Cerebellar cortex (tissue), 1 donor: Measurements from ENCODE around the gene NLGN4X.

Experiments
- DNase-seq: peaks from one replicate; pipeline ENCODE4 v3.0.0-alpha.2; 2015; ENCODE audit warnings: low spot score

Gene NLGN4X

DNA sequence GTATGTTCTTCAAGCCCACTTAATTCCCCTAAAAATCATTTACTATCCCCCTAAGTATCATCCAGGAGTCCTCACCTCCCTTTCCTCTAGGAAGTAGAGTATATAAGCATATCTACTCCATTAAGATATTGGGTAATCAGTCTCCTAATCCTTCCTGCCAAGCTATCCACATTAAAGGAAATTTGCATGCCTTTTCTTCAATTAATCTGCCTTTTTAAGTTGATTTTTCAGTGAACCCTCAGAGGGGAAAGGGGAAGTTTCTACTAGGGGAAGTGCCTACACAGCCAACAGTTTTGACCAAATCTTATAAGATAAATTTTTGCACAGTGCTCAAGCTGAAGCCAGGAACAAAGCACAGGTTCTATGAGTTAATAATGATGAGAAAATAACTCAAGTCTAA, 222.8 kb downstream of the NLGN4X start:
- DNase-seq = no peak

DNA sequence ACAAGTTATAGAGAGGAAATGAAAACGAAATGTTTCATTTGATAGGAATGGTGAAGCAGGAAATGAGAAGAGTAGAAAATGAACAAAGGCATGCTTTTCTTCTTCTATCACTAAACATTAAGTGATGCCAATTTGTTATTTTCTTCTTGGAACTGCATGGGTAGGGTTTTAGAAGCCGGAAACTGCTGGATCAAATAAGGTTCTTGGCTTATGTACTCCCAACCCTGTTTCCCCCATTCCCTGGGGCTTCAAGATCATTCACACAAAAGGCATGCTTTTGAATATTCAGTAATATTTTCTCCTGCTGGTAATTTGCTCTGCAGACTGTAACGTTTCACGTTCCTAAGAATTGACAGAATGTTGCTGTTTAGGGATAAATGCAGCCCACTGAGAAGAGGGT, 224.1 kb downstream of the NLGN4X start:
- DNase-seq = no peak

DNA sequence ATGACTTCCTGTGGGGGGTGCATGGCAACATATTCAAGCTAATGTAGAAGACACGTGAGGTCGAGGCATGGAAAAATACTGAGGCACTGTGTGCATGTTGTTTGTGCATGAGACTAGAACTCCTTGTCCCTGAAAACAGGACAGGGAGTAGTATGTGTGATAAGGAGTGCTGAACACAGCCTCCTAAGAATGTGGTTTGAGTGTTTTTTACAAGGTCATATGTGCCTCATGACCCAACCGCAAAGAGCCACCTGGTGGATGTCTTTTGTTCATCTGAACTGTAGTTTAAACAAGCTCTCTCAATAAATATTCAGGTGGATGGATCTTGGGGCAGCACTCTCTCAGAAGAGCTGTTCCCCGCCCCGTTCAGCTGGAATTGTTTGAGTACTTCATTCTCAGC, 226.6 kb downstream of the NLGN4X start:
- peak; percentile 16 for DNase-seq

DNA sequence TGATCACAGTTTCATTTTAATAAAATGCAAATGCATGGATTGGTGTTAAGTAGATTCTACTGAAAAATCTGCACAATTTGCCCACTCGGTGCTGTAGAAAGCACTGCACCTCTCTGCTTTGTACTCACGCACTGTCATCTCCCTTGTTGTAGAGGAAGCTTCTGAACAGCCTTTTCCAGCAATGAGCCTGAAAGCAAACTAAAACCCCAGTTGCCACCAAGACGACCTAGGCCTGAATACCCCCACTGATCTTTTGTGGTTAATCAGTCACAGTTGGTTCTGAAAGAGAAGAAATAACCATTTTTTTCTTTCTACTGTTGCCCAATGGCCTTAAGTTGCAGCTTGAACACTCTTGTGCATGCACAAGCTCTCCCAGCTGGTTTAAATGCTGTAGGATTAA, 229.8 kb downstream of the NLGN4X start:
- no peak for DNase-seq

DNA sequence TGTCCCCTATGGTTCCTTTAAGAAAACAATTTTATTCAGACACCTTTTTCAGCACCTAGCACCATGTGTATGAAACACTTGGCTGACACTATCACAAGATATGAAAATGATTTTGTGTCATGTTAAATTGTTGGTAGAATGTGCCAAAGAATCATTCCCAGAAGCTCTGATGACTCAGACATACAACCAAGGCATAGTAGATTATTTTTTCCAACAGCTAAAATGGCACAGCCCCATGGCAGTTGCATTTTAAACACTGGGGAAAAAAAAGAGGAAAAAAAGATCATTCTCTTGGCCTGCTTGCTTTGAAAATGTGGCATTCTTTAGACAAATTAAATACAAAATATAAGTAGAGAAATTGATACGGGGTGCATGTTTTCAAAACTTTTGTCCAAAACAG, 230.2 kb downstream of the NLGN4X start:
- no peak for DNase-seq

DNA sequence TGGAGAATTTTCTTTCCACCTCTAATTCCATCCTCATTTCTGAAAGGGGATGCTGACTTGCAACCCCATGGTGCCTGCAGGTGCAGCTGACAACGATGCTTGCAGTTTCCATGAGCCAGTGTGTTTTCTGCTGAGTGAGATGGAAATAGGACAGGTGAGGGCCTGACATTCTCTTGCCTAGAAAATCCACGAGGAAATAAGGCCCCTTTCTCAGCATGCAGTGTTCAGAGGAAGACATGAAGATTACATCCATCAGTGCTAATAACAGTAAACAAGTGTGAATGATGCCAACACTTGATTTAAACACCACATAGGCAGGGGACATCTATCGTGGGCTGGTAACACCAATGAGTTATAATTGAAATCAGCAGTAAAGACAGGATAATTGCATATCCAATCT, 237.3 kb downstream of the NLGN4X start:
- DNase-seq = no peak

DNA sequence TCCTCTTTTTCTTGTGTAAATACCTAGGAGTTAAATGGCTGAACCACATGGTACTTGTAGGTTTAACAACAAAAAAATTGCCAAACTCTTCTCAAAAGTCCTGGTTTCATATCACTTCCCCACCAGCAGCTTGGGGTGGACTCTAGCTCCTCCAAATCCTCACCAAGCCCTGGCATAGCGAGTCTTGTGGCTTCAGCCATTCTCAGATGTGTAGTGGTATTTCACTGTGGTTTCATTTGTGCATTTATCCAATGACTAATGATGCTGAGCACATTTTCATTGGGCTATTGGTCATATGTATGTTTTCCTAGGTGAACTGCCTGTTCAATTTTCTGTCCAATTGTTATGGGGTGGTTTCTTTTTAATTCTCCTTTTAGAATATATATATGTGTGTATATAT, 249.3 kb downstream of the NLGN4X start:
- DNase-seq = no peak

DNA sequence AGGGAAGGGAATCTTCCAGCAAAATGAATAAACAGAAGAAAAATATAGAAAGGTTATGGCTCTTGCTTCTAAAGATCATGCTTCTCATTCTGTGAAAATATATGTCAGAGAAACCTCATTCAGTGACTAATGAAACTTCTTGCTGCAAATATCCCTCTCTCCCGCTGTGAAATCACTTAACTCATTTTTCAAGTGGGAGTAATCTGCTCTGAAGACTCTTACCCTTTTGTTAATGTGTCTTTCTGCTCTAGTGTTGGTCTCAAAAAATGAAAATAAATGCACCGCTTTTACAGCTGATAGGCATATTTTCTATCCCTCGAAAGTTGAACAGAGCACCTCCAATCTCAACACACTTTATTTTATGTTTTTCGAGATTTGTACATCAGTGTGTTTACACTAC, 252.3 kb downstream of the NLGN4X start:
- no peak for DNase-seq

DNA sequence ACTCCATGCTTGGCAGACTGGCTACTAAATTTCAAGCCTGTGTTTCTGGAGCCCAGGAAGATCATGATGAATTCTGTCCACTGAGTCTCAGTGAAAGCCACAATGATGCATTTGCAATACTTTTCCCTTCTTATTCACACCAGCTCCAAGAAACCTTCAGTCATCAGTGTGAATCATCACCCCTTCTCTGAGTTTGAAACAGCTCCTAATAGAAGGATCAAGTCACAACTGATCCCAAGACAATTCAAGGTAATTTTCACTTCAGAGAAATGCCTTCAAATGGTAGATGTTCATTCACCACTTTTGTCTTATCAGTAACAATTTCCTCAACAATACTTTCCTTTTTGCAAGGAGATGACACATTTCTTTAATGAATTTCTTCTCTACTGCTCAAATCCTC, 257.4 kb downstream of the NLGN4X start:
- no peak for DNase-seq

DNA sequence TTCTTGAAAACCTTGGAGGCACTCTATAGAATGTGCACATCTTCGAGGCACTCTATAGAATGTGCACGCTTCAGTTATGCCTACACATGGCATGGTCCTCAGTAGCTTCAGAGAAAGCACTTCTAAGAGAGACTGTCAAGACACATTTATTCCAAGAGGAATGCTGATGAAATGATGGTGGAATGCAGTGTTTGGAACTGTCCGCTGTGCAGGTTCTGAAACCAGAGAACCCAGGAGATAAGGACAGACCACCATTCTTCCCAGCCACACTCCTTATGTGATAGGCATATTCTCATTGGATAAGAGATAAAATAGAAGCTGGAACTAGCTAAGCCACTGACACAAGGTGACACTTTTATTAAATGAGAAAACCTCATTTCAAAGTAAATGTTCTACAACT, 263.3 kb downstream of the NLGN4X start:
- DNase-seq = no peak

DNA sequence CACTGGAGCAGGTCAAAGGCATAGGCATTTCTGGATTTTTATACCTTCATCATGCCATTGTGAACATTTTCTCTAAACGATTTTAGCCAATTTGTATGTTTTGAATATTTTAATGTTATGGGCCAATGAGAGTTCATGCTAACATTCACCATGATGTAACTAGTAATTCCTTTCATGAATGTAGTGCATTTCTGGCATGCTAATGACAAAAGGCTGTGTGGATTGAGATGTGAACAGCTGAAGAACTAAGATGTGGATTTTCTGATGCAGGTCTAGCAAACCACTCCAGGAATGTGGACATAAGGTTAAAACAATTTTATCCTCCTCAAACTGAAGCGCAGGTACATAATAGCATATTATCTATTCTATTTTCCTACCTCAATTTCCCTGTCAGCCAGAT, 269.4 kb downstream of the NLGN4X start:
- DNase-seq = no peak

DNA sequence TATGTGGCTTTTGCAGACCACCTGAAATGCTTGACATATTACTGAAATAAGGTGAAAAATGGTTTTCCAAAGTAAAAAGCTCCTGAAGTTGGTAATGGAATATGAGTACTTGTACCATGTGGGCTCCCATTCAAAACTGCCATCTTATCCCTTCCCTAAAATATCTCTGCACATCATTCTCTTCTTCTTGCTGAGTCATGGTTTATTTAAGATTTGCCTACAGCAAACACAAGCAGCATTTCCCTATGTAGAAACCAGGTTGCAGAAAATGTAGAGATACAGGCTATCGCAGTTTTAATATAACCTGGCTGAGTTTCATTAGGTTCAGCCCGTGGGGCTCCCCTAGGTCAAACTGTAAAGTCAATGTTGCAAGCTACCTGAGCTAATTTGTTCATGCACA, 270.1 kb downstream of the NLGN4X start:
- DNase-seq = no peak

DNA sequence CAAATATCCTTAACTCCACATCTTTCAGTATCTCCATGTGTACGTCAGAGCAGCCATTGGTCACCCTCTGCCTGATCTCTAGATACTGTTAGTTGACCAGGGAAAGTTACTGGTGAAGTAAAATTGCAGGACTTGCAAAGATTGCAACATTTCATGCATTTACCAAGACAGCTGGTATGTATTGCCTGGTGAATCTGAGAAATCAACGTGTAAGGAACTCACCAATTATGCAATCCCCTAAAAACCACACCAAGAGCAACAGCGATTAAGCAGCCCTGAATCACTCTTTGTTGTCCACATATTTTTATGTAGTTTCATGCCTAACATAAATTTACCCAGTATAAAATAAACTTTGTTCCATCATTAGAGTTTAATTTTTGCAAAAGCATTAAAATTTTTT, 271.2 kb downstream of the NLGN4X start:
- DNase-seq = no peak

DNA sequence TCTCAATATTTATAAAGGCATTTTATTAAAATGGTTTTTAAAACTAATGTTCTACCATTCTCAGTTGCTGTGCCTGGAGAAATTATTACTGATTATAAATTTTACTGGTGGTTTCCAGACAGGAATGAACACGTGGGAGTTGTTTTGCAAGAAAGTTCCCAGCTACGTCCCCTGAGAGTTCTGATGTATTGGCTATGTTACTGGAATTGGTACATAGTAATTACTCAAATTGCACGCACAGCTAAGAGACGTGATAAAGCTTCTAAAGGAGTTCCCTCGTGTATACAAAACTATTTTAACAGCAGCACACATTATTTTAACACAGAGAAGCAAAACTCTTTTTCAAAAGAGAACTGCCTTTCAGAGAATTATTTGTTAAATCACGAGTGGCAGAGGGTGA, 292.2 kb downstream of the NLGN4X start:
- no peak for DNase-seq

DNA sequence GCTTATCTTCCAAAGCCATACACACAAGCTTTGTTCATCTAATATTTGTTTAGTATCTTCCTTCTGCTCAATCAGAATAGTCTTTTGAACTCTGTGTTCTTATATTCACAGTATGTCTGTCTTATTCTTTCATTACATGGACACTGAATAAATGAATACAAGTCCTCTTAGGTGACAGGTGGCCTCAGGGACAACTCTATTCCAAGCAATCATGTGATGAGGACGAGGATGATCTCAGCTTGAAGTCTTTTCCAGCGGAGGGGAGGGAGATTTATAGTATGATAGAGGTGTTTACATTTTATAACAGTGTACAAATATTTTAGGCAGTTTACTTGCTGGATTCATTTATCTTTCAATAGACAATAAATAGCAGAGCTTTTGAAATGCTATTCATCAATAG, 300.4 kb downstream of the NLGN4X start:
- DNase-seq = peak; percentile 10

DNA sequence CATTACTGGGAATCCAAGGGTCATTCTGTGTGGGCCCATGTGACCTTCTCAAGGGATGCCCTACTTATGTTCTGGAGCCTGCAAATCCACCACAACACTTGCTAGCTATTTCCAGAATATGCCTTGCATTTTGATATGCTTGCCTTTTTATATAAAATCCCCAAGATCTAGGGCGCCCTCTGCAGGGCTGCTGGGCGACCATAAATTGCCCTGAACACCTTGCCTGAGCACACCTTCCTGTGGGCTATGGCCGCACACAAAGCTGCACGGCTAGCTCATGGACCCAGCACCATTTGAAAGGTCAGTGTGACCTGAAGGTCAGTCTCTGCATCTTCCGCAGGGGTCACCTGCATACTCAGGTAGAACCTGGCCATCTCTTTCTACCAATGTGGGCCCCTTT, 311.7 kb downstream of the NLGN4X start:
- no peak for DNase-seq

DNA sequence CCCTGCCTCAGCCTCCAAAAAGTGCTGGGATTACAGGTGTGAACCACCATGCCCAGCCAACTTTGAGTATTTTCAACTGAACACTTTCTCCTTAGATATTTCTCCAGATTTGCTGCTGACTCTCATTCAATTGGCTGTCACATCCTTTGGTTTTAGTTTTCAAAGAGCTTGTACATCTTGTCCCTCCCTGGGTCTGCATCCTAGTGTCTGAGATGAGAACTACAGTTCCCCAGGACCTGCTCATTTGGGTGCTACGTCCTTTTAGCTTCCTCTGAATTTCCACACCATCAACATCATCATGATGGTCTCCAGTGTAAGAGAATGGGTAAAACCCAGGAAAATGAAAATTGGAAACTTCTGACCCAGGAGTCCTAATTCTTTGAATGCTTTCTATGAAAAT, 312.9 kb downstream of the NLGN4X start:
- DNase-seq = no peak

DNA sequence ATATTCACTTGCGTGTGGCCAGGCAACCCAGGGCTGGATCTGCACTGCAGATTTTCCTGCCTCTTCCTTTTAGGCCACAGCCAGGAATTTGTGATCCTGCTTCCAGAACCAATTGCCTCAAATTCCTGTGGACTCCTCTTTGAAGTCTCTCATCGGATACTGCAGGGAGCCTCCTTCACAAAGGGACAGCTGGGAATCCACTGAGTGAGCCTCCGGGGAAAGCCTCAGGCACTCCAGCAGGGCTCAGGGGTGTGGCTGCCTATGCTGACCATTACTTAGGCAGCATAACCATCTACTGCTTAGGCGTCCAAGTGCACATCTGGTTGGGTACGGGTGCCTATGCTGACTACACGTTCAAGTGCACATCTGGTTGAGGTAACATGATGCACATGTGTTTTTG, 321.5 kb downstream of the NLGN4X start:
- DNase-seq = no peak

DNA sequence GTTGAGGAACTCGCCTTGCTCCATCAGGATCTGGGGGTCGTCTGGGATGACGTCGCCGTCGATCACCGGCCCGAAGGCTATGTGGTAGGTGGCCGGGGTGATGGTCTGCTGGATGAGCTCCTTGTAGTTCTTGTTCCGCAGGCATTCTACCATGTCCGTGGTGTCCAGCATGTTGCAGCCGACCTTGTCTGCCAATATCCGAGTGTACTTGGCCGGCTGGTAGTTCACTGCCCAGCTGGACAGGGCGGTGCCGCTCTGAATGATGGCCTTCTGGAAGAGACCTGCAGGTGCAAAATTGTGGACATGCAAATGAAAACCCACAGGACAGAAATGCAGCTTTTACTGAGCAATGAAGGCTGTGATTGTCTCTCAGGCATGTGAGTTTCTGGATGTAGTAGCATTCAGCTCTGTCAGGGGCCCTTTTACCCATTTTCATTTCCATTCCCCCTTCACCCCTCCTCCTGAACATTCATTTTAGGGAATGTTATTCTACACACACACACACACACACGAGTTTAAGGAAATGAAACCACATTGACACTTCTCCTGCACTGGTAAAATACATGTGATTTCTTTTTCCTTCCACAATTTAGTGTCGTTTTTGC, 325.0 kb downstream of the NLGN4X start:
- peak; percentile 21 for DNase-seq

DNA sequence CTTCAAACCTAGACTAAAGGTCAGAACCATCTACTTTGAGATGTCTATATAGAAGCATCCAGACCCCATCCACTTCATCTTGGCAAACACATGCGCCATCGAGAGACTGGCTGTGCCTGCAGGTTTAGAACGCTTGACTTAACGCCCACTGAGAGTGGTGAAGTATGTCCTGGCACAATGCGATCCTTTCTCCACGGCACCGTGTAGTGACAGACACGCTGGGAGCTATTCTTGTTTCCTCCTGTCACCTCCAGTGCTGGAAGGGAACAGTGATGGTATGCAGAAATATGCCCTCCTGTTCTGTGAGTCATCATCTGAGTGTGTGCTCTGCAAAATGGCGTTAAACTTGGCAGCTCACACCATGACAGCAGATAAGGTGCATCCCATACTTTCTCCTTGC, 330.2 kb downstream of the NLGN4X start:
- peak; percentile 40 for DNase-seq

DNA sequence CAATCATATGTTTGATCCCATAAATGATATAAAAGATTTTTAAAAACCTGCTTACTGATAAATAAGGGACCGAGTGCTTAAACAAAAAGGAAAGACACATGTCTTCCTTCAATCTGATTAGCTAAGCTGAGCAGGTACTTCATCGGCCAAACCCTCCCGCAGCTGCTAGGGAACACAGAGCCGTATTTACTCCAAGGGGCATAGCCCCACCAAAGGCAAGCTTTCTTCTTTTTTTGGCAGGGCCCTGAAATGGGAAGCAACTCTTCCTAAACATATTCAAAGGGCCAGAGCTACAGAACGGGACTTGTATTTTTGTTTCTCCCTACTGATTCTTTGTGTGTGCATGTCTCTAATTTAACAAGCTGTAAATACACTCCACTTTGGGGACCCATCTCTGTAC, 337.3 kb downstream of the NLGN4X start:
- no peak for DNase-seq

DNA sequence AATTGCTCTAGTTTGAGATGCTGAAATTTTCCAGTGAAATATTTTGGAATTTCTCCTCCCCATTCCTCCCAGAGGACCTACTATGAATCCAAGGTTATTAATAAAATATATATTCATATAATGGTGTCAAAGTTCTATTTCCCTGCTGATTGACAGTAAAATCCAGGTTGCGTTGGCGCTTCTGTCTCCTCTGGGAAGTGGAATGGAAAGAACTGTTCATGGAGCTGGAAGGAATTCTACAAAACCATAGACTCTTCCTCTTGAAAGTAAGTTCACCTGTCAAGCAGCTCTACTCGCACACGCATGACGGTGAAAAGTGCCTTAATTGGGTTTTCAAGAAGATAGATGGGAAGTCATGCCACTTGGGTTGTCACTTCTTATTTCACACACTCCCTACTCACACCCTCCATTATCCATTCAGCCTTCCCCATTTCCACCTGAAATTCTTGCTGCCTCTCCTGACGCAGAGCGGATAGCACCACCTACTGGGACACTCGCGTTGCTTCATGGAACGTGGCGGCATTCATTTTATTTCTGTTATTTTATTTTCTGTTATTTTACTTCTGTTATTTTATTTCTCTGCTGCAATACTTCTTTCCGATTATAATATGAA, 351.6 kb downstream of the NLGN4X start:
- no peak for DNase-seq

DNA sequence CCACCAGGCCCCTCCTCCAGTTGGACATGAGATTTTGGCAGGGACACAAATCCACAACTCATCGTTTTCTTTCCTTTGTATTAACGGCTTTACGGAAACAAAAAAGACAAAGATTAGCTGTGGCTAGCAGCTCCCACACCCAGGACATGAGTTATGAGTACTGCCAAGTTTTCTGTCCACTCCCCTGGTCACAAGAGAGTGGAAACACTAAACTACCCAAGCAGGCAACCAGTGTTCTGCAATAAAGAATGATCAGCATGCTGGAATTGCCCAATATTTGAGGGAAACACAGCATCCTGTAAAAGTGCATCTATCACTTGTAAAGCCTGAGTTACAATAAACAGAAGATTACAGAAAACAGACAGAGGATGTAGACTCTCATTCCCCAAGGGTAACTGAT, 358.4 kb downstream of the NLGN4X start:
- DNase-seq = no peak

DNA sequence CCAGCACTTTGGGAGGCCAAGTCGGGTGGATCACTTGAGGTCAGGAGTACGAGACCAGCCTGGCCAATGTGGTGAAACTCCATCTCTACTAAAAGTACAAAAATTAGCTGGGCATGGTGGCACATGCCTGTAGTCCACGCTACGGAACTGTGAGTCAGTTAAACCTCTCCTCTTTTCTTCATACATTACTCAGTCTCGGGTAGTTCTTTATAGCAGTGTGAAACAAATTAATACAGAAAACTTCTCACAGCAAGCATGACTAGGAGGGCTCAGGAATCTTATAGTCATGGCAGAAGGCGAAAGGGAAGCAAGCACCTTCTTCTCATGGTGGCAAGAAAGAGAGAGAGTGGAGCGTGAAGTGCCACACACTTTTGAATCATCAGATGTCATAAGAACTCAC, 358.9 kb downstream of the NLGN4X start:
- no peak for DNase-seq

DNA sequence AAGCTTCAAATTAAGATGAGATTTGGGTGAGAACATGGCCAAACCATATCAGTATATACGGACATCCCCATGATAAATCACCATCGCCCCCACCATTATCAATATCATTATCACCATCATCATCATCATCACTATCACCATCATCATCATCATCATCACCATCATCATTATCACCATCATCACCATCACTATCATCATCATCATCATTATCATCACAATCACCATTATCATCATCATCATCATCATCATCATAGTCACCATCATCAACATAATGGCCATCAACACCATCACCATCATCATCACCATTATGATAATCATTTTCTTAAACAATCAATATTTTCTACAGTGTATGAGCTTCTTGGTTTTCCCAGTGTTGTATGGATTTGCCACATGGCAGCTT, 360.9 kb downstream of the NLGN4X start:
- no peak for DNase-seq
